NCI-H2196 (cell line): Measurements from ENCODE around the gene SLC15A1.
"Not testable (repeated sequence)": the region's sequence is repeated elsewhere in the genome, so short reads cannot be mapped to it uniquely, and the experiment has no call there.

ENCODE experiments used
- DNase-seq: peaks from one replicate; lab custom pipeline; 2025; ENCODE audit not compliant: unreplicated experiment; lab: John Stamatoyannopoulos, UW

SLC15A1 gene

GRCh38 chr13:98754468-98754867, 2.0 kb upstream of the SLC15A1 start:
- not testable (repeated sequence) for DNase-seq

- no peak for DNase-seq
Measured at GRCh38 chr13:98751861-98752466, 508 bp downstream of the SLC15A1 start.

GRCh38 chr13:98751367-98751782, 1.1 kb downstream of the SLC15A1 start:
- no peak for DNase-seq

- no peak for DNase-seq
Measured at GRCh38 chr13:98749501-98749900, 3.0 kb downstream of the SLC15A1 start.

GRCh38 chr13:98746968-98747367, 5.5 kb downstream of the SLC15A1 start:
- no peak for DNase-seq

GRCh38 chr13:98743377-98743776, 9.1 kb downstream of the SLC15A1 start:
- no peak for DNase-seq

- DNase-seq, result no peak
Measured at GRCh38 chr13:98742961-98743360, 9.5 kb downstream of the SLC15A1 start.

GRCh38 chr13:98741741-98742435, 10.6 kb downstream of the SLC15A1 start:
- DNase-seq, result no peak

- no peak for DNase-seq
Measured at GRCh38 chr13:98740131-98740530, 12.3 kb downstream of the SLC15A1 start.

- no peak for DNase-seq
Measured at GRCh38 chr13:98738993-98739392, 13.5 kb downstream of the SLC15A1 start.

GRCh38 chr13:98738213-98738612, 14.3 kb downstream of the SLC15A1 start:
- DNase-seq, result no peak

GRCh38 chr13:98731925-98732324, 20.5 kb downstream of the SLC15A1 start:
- DNase-seq, result no peak

- no peak for DNase-seq
Measured at GRCh38 chr13:98731038-98731437, 21.4 kb downstream of the SLC15A1 start.

GRCh38 chr13:98730441-98730840, 22.0 kb downstream of the SLC15A1 start:
- DNase-seq, result no peak

GRCh38 chr13:98729658-98730057, 22.8 kb downstream of the SLC15A1 start:
- no peak for DNase-seq

- DNase-seq, result no peak
Measured at GRCh38 chr13:98722958-98723357, 29.5 kb downstream of the SLC15A1 start.

GRCh38 chr13:98721825-98722510, 30.5 kb downstream of the SLC15A1 start:
- no peak for DNase-seq

- DNase-seq, result no peak
Measured at GRCh38 chr13:98719527-98720250, 32.8 kb downstream of the SLC15A1 start.

GRCh38 chr13:98717891-98718290, 34.6 kb downstream of the SLC15A1 start:
- DNase-seq, result no peak

- no peak for DNase-seq
Measured at GRCh38 chr13:98717256-98717655, 35.2 kb downstream of the SLC15A1 start.

- no peak for DNase-seq
Measured at GRCh38 chr13:98710521-98710920, 42.0 kb downstream of the SLC15A1 start.
